GM18909 (cell line): ENCODE data around the gene MRAP.

ENCODE experiments used
- ATAC-seq: cut with Tn5 transposase; IDR thresholded peaks from one replicate; pipeline ENCODE4 v1.9.1; 2021; ENCODE audit warnings: mild to moderate bottlenecking; ENCODE audit not compliant: unreplicated experiment, poor library complexity

Gene MRAP

DNA sequence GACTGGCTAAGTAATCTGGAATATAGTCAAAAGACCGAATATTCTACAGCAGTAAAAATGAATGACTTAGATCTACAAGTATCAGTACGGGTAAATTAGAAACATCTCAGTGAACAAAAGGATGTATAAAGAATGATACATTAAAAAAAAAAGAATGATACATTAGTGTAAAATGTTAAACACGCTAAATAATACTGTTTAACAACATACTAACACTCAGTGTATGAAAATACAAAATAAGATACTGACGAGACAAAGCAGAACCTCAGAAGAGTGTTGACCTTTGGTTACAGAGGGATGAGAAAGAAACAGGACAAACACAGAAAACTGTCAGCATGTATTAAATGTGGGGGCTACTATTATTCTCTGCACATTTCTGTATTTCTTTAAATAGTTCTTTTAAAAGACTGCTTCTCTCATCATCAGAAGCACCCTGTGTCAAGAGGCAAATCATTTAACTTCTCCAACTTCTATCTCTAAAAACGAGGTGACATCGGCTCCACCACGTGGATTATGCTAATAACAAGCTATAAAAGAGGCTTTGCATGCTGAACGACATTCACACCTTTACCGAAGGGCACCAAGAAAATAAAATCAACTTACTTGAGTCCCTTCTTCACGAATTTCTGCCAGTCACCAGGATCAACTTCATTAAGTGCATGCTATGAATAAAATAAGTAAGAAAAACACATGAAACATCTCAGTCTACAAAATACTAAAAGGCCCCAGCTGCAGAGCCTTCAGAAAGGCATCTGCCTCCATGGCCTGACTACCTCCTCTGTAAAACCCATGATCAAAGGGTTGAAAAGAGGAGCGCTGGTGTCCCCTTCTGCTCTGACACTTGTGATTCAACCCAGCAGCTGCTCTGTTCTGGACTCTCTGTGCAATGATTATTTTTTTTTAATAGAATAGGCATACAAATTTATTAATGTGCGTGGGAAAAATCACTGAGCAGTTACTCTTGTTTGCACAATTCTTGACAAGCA is 42.5 kb downstream of the MRAP start:
- ATAC-seq, result no peak

- ATAC-seq, result no peak
Observed at GRCh38 chr21:32346951-32347350, 48.3 kb downstream of the MRAP start.

GRCh38 chr21:32347351-32347750 is 48.7 kb downstream of the MRAP start:
- ATAC-seq, result no peak

DNA sequence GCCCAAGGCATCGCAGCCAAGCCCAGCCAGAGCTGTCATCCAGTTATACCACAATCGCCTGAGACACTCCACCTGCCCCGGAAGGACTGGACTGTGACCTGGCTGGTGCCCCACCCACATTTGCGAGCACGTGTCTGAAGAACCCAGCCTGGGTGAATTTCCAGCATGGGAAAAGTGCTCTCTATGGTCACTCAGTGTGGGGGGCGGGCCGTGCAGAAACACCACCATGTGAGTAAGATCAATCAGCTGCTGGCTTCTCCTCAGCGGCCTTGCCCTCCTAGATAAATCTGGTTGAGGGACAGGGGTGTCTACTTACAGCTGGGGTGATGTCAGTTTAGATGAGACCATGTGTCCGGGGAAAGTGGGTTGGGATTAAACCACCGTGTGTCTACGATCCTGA is 49.3 kb downstream of the MRAP start:
- no peak for ATAC-seq

- ATAC-seq, result no peak
Observed at GRCh38 chr21:32348604-32349332, 50.1 kb downstream of the MRAP start.

GRCh38 chr21:32349333-32349944 is 50.8 kb downstream of the MRAP start:
- no peak for ATAC-seq

- no peak for ATAC-seq
Observed at GRCh38 chr21:32350211-32350980, 51.7 kb downstream of the MRAP start.

GRCh38 chr21:32350981-32351380 is 52.3 kb downstream of the MRAP start:
- no peak for ATAC-seq

DNA sequence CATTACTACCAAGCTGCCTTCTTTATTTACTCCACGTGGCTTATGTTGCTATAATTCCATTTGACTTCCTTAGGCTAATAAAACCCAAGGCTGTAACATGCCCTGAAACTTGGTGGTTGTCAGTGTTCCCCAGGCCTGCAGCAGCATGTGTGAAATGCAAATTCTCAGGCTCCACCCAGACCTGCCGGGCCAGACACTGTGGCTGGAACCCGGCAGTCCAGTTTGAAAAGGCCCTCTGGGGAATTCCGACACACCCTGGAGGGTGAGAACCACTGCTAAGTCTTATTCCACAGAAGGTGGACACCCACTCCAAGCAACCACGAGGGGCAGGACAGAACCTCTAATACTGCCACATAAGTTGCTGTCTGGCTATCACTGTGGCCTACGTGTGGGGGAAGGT is 52.8 kb downstream of the MRAP start:
- ATAC-seq, result no peak

DNA sequence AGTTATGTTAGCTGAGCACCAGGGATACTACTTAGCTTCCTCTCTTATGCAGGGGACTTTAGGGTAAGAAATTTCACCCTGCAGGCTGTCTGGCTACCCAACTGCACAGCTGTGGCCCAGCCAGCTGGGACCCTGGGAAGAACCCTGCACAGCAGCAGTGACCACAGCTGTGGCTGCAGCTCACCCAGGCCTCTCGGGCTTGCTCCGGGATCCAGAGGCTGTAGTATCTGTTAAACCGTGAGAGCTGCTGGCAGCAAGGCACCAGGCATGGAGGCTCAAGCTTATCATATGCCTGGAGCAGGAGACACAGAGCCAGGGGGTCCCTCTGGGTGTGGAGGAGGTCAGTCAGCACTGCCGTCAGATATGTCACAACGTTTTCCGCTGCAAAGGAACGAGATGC is 53.9 kb downstream of the MRAP start:
- ATAC-seq, result no peak

DNA sequence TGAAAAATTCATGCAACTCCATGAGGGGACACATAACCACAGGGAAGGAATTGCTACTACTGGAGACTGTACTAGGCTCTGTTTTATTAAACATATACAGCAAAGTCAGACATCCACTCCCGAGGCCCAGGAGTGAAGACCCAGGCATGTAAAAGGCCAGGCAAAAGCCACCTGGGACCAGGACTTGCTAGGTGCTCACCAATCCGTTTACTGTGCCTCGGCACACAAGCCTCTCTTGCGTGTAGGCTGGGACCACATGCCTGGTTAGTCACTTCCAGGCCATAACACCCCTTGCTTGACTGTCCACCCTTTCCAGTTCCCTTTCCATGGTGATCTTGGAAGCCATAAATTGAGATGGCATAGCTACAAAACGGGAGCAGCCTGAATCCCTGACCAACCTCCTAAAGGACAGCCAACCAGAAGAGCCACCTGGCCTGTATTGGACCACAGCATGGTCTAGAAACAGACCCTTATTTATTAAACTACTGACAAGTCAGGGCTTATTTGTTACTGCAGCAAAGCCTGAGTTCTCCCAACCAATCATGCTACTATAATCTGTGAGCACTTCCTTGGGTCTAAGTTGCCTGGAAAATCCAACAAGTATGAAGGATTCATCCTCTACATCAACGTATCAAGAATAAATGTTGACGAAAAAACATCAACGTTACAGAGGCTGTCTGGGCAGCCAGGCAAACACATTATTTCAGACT is 54.5 kb downstream of the MRAP start:
- ATAC-seq, result no peak

DNA sequence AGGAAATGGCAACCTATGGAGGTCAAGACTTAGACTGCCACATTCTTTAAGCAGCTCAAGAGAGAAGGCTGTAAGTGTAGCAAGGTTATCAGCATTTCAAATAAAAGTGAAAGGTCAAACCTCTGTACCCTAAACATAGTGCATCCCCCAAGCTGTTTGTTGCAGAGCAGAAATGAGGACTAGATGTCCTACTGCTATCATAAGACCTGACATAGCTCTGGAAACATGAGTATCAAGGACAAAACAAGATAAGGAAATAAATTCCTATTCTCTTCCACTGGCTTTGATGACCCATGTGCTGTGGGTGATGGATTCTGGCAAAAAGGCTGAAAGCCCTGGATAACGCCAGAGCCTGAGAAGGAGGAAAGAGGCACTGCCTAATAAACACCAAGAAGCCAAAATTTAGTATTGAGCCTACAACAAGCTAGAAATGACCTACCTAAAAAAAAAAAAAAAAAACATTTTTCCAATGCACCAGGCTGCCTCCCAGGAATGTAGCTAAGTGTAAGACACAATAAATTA is 58.3 kb downstream of the MRAP start:
- no peak for ATAC-seq

GRCh38 chr21:32359719-32360260 is 61.1 kb downstream of the MRAP start:
- ATAC-seq, result no peak

- ATAC-seq, result no peak
Observed at GRCh38 chr21:32360401-32360975, 61.8 kb downstream of the MRAP start.
